GM12875 (cell line): ENCODE results near the gene IL1R1.
"Not testable (repeated sequence)": the region's sequence is repeated elsewhere in the genome, so short reads cannot be mapped to it uniquely, and the experiment has no call there.

Source experiments
- H3K4me3 ChIP-seq: one replicate; pipeline ENCODE4 v1.5.1; 2011; ENCODE audit warnings: low read depth, low read length, control low read depth
- CTCF ChIP-seq: IDR thresholded peaks from 2 replicates; pipeline ENCODE4 v1.5.1; 2011; ENCODE audit warnings: low read depth, mild to moderate bottlenecking, control low read depth, inconsistent platforms, low read length, moderate library complexity, borderline replicate concordance; ENCODE audit not compliant: insufficient read depth

IL1R1 gene

GRCh38 chr2:102120701-102121159 lies 21.8 kb upstream of the IL1R1 start:
- no peak overlapping the region for H3K4me3 ChIP-seq
- no peak for TF ChIP-seq CTCF

- H3K4me3 ChIP-seq: no peak overlapping the region
- TF ChIP-seq CTCF: no peak
Observed at GRCh38 chr2:102122115-102122514, 20.4 kb upstream of the IL1R1 start.

- no peak for TF ChIP-seq CTCF
- H3K4me3 ChIP-seq: no peak overlapping the region
Observed at GRCh38 chr2:102122909-102123308, 19.6 kb upstream of the IL1R1 start.

- not testable (repeated sequence) for H3K4me3 ChIP-seq
Observed at GRCh38 chr2:102124421-102124820, 18.1 kb upstream of the IL1R1 start.

- H3K4me3 ChIP-seq: no peak overlapping the region
- TF ChIP-seq CTCF: no peak
Observed at GRCh38 chr2:102126169-102126568, 16.4 kb upstream of the IL1R1 start.

- no peak for TF ChIP-seq CTCF
- no peak overlapping the region for H3K4me3 ChIP-seq
Observed at GRCh38 chr2:102126660-102127059, 15.9 kb upstream of the IL1R1 start.

GRCh38 chr2:102129082-102129481 lies 13.5 kb upstream of the IL1R1 start:
- H3K4me3 ChIP-seq: no peak overlapping the region
- no peak for TF ChIP-seq CTCF

- TF ChIP-seq CTCF: no peak
- H3K4me3 ChIP-seq: no peak overlapping the region
Observed at GRCh38 chr2:102129951-102130646, 12.4 kb upstream of the IL1R1 start.
